ENCODE measurements around the gene RPS27L.

- TF ChIP-seq CTCF (IDR thresholded peaks at IDR 0.05; ENCODE audit: low read depth, low read length): no peak
- TF ChIP-seq POLR2A (IDR thresholded peaks at IDR 0.05; ENCODE audit: extremely low read depth, insufficient read length): no peak
Observed at GRCh38 chr15:63203451-63204090, 46.3 kb upstream of the RPS27L start.
